ENCODE data around the gene IL17RD. TPM values are rescaled to one million over a fixed set of nuclear protein-coding genes. Genes with fewer than 3 reads are reported as not detected.

IL17RD gene
- total RNA-seq (under 1 TPM; 0.04 TPM), polyA plus RNA-seq (not detected)

- peak; percentile 5 to 51 (median 32) for DNase-seq
- POLR2A ChIA-PET: no interaction called here
- no peak within 1 kb of the TSS for H3K27ac ChIP-seq (ENCODE audit: low read depth, low read length)
- Mint-ChIP-seq H3K4me1 (peaks cover 13 to 21% (median 18%) of the 10 kb centered on the region in 3 donors), H3K27ac (peak within 1 kb of the TSS in 2 of 8 donors; percentile 52 to 78), H3K27me3 (peaks cover 50 to 71% of the 10 kb centered on the region in 2 donors), H3K4me3 (peak within 1 kb of the TSS; percentile 75 to 94 (median 83)), H3K36me3 (no peaks in the 10 kb centered on the region), H3K9me3 (peaks cover 0 to 2% (median 0%) of the 10 kb centered on the region in 5 donors)
- no peaks in the 10 kb centered on the region for H3K36me3 ChIP-seq (ENCODE audit: insufficient read depth, low read length)
- CTCF ChIA-PET: no interaction called here
- no peak within 1 kb of the TSS for H3K4me3 ChIP-seq (ENCODE audit: low read length)
- no peaks in the 10 kb centered on the region for H3K9me3 ChIP-seq (ENCODE audit: low read length)
- H3K27me3 ChIP-seq (ENCODE audit: insufficient read depth, low read length, poor library complexity, severe bottlenecking): peaks cover 28% of the 10 kb centered on the region
- H3K4me1 ChIP-seq (ENCODE audit: insufficient read depth, low read length): peaks cover 6% of the 10 kb centered on the region
These were observed at the start of gene IL17RD for GRCh38 chr3:57164657-57165573. Gene IL17RD, minus strand, starts transcription at chr3:57165353. Its CDS starts 67 bp downstream, at chr3:57165286.

GRCh38 chr3:57206423-57206822 lies 41.3 kb upstream of the IL17RD start:
- Mint-ChIP-seq H3K36me3 (peaks cover 0 to 2% (median 0%) of the 10 kb centered on the region in 3 donors), H3K27me3 (peaks cover 0 to 4% of the 10 kb centered on the region in 2 donors), H3K4me1 (no peaks in the 10 kb centered on the region), H3K9me3 (no peaks in the 10 kb centered on the region), H3K27ac (no peak overlapping the region), H3K4me3 (no peak overlapping the region)
- H3K27me3 ChIP-seq (ENCODE audit: insufficient read depth, low read length, poor library complexity, severe bottlenecking): no peaks in the 10 kb centered on the region
- CTCF ChIA-PET: no interaction called here
- no peak for DNase-seq
- POLR2A ChIA-PET: interaction anchor here (0.7 kb wide), 1 partner anchor 138 kb away, joined by 3 read pairs; no protein-coding TSS in a partner anchor
- H3K4me1 ChIP-seq (ENCODE audit: insufficient read depth, low read length): no peaks in the 10 kb centered on the region
- no peaks in the 10 kb centered on the region for H3K36me3 ChIP-seq (ENCODE audit: insufficient read depth, low read length)
- no peak overlapping the region for H3K4me3 ChIP-seq (ENCODE audit: low read length)
- H3K27ac ChIP-seq (ENCODE audit: low read depth, low read length): no peak overlapping the region
- no peaks in the 10 kb centered on the region for H3K9me3 ChIP-seq (ENCODE audit: low read length)

- H3K4me1 ChIP-seq (ENCODE audit: insufficient read depth, low read length): no peaks in the 10 kb centered on the region
- H3K9me3 Mint-ChIP-seq: peaks cover 0 to 4% (median 0%) of the 10 kb centered on the region in 5 donors
- no peak within 1 kb of the TSS for H3K4me3 ChIP-seq (ENCODE audit: low read length)
- no peaks in the 10 kb centered on the region for H3K36me3 Mint-ChIP-seq
- peaks cover 13 to 18% of the 10 kb centered on the region in 2 donors for H3K27me3 Mint-ChIP-seq
- DNase-seq: no peak
- H3K27ac Mint-ChIP-seq: no peak within 1 kb of the TSS
- ChIA-PET CTCF (no interaction called here), POLR2A (no interaction called here)
- H3K36me3 ChIP-seq (ENCODE audit: insufficient read depth, low read length): no peaks in the 10 kb centered on the region
- no peaks in the 10 kb centered on the region for H3K9me3 ChIP-seq (ENCODE audit: low read length)
- H3K27me3 ChIP-seq (ENCODE audit: insufficient read depth, low read length, poor library complexity, severe bottlenecking): peaks cover 9% of the 10 kb centered on the region
- peaks cover 0 to 2% (median 0%) of the 10 kb centered on the region in 3 donors for H3K4me1 Mint-ChIP-seq
- no peak within 1 kb of the TSS for H3K27ac ChIP-seq (ENCODE audit: low read depth, low read length)
- no peak within 1 kb of the TSS for H3K4me3 Mint-ChIP-seq
These were observed 34.7 kb upstream of the IL17RD start, which contains the start of gene HESX1 for GRCh38 chr3:57199895-57200297. Gene HESX1, minus strand, starts transcription at chr3:57199978. Its CDS starts 60 bp downstream, at chr3:57199918.

- peaks cover 9% of the 10 kb centered on the region for H3K27me3 ChIP-seq (ENCODE audit: insufficient read depth, low read length, poor library complexity, severe bottlenecking)
- H3K4me3 Mint-ChIP-seq: no peak overlapping the region
- CTCF ChIA-PET: interaction anchor here (1.3 kb wide), 1 partner anchor 24 kb away, joined by 3 read pairs; no protein-coding TSS in a partner anchor
- no peak for DNase-seq
- no peaks in the 10 kb centered on the region for H3K36me3 ChIP-seq (ENCODE audit: insufficient read depth, low read length)
- H3K27ac ChIP-seq (ENCODE audit: low read depth, low read length): no peak overlapping the region
- peaks cover 16 to 40% of the 10 kb centered on the region in 2 donors for H3K27me3 Mint-ChIP-seq
- POLR2A ChIA-PET: no interaction called here
- no peak overlapping the region for H3K27ac Mint-ChIP-seq
- no peaks in the 10 kb centered on the region for H3K4me1 ChIP-seq (ENCODE audit: insufficient read depth, low read length)
- no peaks in the 10 kb centered on the region for H3K9me3 ChIP-seq (ENCODE audit: low read length)
- H3K9me3 Mint-ChIP-seq: peaks cover 0 to 4% (median 0%) of the 10 kb centered on the region in 5 donors
- no peak overlapping the region for H3K4me3 ChIP-seq (ENCODE audit: low read length)
- H3K36me3 Mint-ChIP-seq: no peaks in the 10 kb centered on the region
- H3K4me1 Mint-ChIP-seq: peaks cover 0 to 2% (median 0%) of the 10 kb centered on the region in 3 donors
These were observed 29.5 kb upstream of the IL17RD start for GRCh38 chr3:57194641-57195040.

GRCh38 chr3:57192028-57192427 lies 26.9 kb upstream of the IL17RD start:
- Mint-ChIP-seq H3K4me1 (no peaks in the 10 kb centered on the region), H3K27me3 (peaks cover 11 to 30% of the 10 kb centered on the region in 2 donors), H3K36me3 (no peaks in the 10 kb centered on the region), H3K9me3 (peaks cover 0 to 4% (median 0%) of the 10 kb centered on the region in 5 donors), H3K27ac (no peak overlapping the region), H3K4me3 (no peak overlapping the region)
- ChIA-PET CTCF (no interaction called here), POLR2A (no interaction called here)
- H3K27me3 ChIP-seq (ENCODE audit: insufficient read depth, low read length, poor library complexity, severe bottlenecking): peaks cover 6% of the 10 kb centered on the region
- H3K9me3 ChIP-seq (ENCODE audit: low read length): no peaks in the 10 kb centered on the region
- no peak overlapping the region for H3K27ac ChIP-seq (ENCODE audit: low read depth, low read length)
- H3K4me1 ChIP-seq (ENCODE audit: insufficient read depth, low read length): no peaks in the 10 kb centered on the region
- DNase-seq: no peak
- H3K4me3 ChIP-seq (ENCODE audit: low read length): no peak overlapping the region
- H3K36me3 ChIP-seq (ENCODE audit: insufficient read depth, low read length): no peaks in the 10 kb centered on the region

- Histone ChIP-seq H3K27ac (ENCODE audit: low read depth, low read length) (no peak overlapping the region), H3K36me3 (ENCODE audit: insufficient read depth, low read length) (no peaks in the 10 kb centered on the region), H3K4me1 (ENCODE audit: insufficient read depth, low read length) (no peaks in the 10 kb centered on the region), H3K4me3 (ENCODE audit: low read length) (no peak overlapping the region), H3K9me3 (ENCODE audit: low read length) (no peaks in the 10 kb centered on the region), H3K27me3 (ENCODE audit: insufficient read depth, low read length, poor library complexity, severe bottlenecking) (no peaks in the 10 kb centered on the region)
- Mint-ChIP-seq H3K4me1 (no peaks in the 10 kb centered on the region), H3K27me3 (peaks cover 5 to 34% of the 10 kb centered on the region in 2 donors), H3K9me3 (no peaks in the 10 kb centered on the region), H3K27ac (no peak overlapping the region), H3K36me3 (no peaks in the 10 kb centered on the region), H3K4me3 (no peak overlapping the region)
- CTCF ChIA-PET: no interaction called here
- no peak for DNase-seq
- POLR2A ChIA-PET: no interaction called here
These were observed 19.4 kb upstream of the IL17RD start for GRCh38 chr3:57184526-57184925.

GRCh38 chr3:57179580-57180410 lies 14.6 kb upstream of the IL17RD start:
- Histone ChIP-seq H3K4me3 (ENCODE audit: low read length) (no peak overlapping the region), H3K27me3 (ENCODE audit: insufficient read depth, low read length, poor library complexity, severe bottlenecking) (no peaks in the 10 kb centered on the region), H3K36me3 (ENCODE audit: insufficient read depth, low read length) (no peaks in the 10 kb centered on the region), H3K27ac (ENCODE audit: low read depth, low read length) (no peak overlapping the region), H3K4me1 (ENCODE audit: insufficient read depth, low read length) (no peaks in the 10 kb centered on the region), H3K9me3 (ENCODE audit: low read length) (no peaks in the 10 kb centered on the region)
- no peak overlapping the region for H3K4me3 Mint-ChIP-seq
- POLR2A ChIA-PET: no interaction called here
- no peak for DNase-seq
- H3K27ac Mint-ChIP-seq: no peak overlapping the region
- CTCF ChIA-PET: interaction anchor here (0.7 to 0.9 kb wide), 2 partner anchors 9 to 171 kb away, joined by 3 to 5 read pairs; no protein-coding TSS in a partner anchor
- H3K36me3 Mint-ChIP-seq: no peaks in the 10 kb centered on the region
- H3K27me3 Mint-ChIP-seq: peaks cover 10 to 46% of the 10 kb centered on the region in 2 donors
- H3K9me3 Mint-ChIP-seq: no peaks in the 10 kb centered on the region
- no peaks in the 10 kb centered on the region for H3K4me1 Mint-ChIP-seq

Measured in CD8-positive, alpha-beta memory T cell (primary cell).